ENCODE results near the gene CEP78.

CEP78 gene

GRCh38 chr9:78261403-78262001 lies 25.6 kb downstream of the CEP78 start:
- DNase-seq (ENCODE audit: low spot score): peak; percentile 37
- in situ Hi-C loops (cut with MboI; ENCODE audit: low sequenced_read_pairs, unreplicated experiment): loop anchor here (5.0 kb wide), 1 partner anchor 106 kb away; no protein-coding TSS in a partner anchor
- peak; percentile 6 for TF ChIP-seq CTCF (IDR thresholded peaks at IDR 0.05; ENCODE audit: borderline replicate concordance, control extremely low read depth, extremely low read depth, insufficient read depth, missing control alignments)

GRCh38 chr9:78262655-78263054 lies 26.8 kb downstream of the CEP78 start:
- no peak for DNase-seq (ENCODE audit: low spot score)
- no peak for TF ChIP-seq CTCF (IDR thresholded peaks at IDR 0.05; ENCODE audit: borderline replicate concordance, control extremely low read depth, extremely low read depth, insufficient read depth, missing control alignments)
- in situ Hi-C loops (cut with MboI; ENCODE audit: low sequenced_read_pairs, unreplicated experiment): loop anchor here (5.0 kb wide), 1 partner anchor 105 kb away; no protein-coding TSS in a partner anchor

- no peak for DNase-seq (ENCODE audit: low spot score)
- in situ Hi-C loops (cut with MboI; ENCODE audit: low sequenced_read_pairs, unreplicated experiment): no loop called here
- TF ChIP-seq CTCF (IDR thresholded peaks at IDR 0.05; ENCODE audit: borderline replicate concordance, control extremely low read depth, extremely low read depth, insufficient read depth, missing control alignments): no peak
These were observed 32.0 kb downstream of the CEP78 start for GRCh38 chr9:78267889-78268288.

- in situ Hi-C loops (cut with MboI; ENCODE audit: low sequenced_read_pairs, unreplicated experiment): no loop called here
- TF ChIP-seq CTCF (IDR thresholded peaks at IDR 0.05; ENCODE audit: borderline replicate concordance, control extremely low read depth, extremely low read depth, insufficient read depth, missing control alignments): no peak
- DNase-seq (ENCODE audit: low spot score): no peak
These were observed 33.9 kb downstream of the CEP78 start for GRCh38 chr9:78269784-78270183.

GRCh38 chr9:78272307-78272706 lies 36.4 kb downstream of the CEP78 start:
- in situ Hi-C loops (cut with MboI; ENCODE audit: low sequenced_read_pairs, unreplicated experiment): no loop called here

GRCh38 chr9:78273761-78274160 lies 37.9 kb downstream of the CEP78 start:
- no peak for TF ChIP-seq CTCF (IDR thresholded peaks at IDR 0.05; ENCODE audit: borderline replicate concordance, control extremely low read depth, extremely low read depth, insufficient read depth, missing control alignments)
- in situ Hi-C loops (cut with MboI; ENCODE audit: low sequenced_read_pairs, unreplicated experiment): no loop called here
- DNase-seq (ENCODE audit: low spot score): no peak

More at GRCh38 chr9:78272307-78272706, 36.4 kb downstream of the CEP78 start:
- no peak for DNase-seq (ENCODE audit: low spot score)
- no peak for TF ChIP-seq CTCF (IDR thresholded peaks at IDR 0.05; ENCODE audit: borderline replicate concordance, control extremely low read depth, extremely low read depth, insufficient read depth, missing control alignments)

All from GM13976 (cell line).